ENCODE results near the gene MARS2.

Gene MARS2

GRCh38 chr2:197672371-197672893 lies 32.7 kb upstream of the MARS2 start:
- Histone ChIP-seq H3K27ac (ENCODE audit: extremely low read depth, low read depth, low read length) (no peak overlapping the region), H3K9me3 (ENCODE audit: control insufficient read depth, insufficient read depth, low read depth, low read length) (no peaks in the 10 kb centered on the region), H3K36me3 (ENCODE audit: control insufficient read depth in 2 of 2, insufficient read depth in 1 of 2, low read length in 2 of 2) (no peaks in the 10 kb centered on the region), H3K4me3 (ENCODE audit: low read depth, low read length) (no peak overlapping the region), H3K4me1 (ENCODE audit: control insufficient read depth, insufficient read depth, low read length) (peaks cover 9% of the 10 kb centered on the region)
- ChIA-PET CTCF (interaction anchor here (0.8 kb wide), 1 partner anchor 9 kb away, joined by 4 read pairs; no protein-coding TSS in a partner anchor), POLR2A (no interaction called here)
- TF ChIP-seq ZNF488 (tag by site-specific recombination; IDR thresholded peaks at IDR 0.05), result no peak
- no peak for TF ChIP-seq ZBTB48 (tag by site-specific recombination; IDR thresholded peaks at IDR 0.05)
- no peak for TF ChIP-seq ZNF274 (IDR thresholded peaks at IDR 0.05; ENCODE audit: low read length)
- TF ChIP-seq ZNF274 (tag by site-specific recombination; IDR thresholded peaks at IDR 0.05; ENCODE audit: borderline replicate concordance), result no peak
- no peak for TF ChIP-seq ZNF404 (tag by site-specific recombination; IDR thresholded peaks at IDR 0.05)
- no peak for TF ChIP-seq ZNF514 (tag by site-specific recombination; IDR thresholded peaks at IDR 0.05)
- TF ChIP-seq GLI4 (tag by site-specific recombination; IDR thresholded peaks at IDR 0.05), result no peak
- no peak for TF ChIP-seq ZNF776 (tag by site-specific recombination; IDR thresholded peaks at IDR 0.05; ENCODE audit: borderline replicate concordance)
- TF ChIP-seq ZNF416 (tag by site-specific recombination; IDR thresholded peaks at IDR 0.05), result no peak
- no peak for TF ChIP-seq ZNF549 (tag by site-specific recombination; IDR thresholded peaks at IDR 0.05)

- H3K36me3 ChIP-seq (ENCODE audit: control insufficient read depth in 2 of 2, insufficient read depth in 1 of 2, low read length in 2 of 2), result no peaks in the 10 kb centered on the region
- no peaks in the 10 kb centered on the region for H3K9me3 ChIP-seq (ENCODE audit: control insufficient read depth, insufficient read depth, low read depth, low read length)
- ChIA-PET POLR2A (no interaction called here), CTCF (interaction anchor here (0.8 kb wide), 1 partner anchor 9 kb away, joined by 4 read pairs; no protein-coding TSS in a partner anchor)
- no peak overlapping the region for H3K27ac ChIP-seq (ENCODE audit: extremely low read depth, low read depth, low read length)
- H3K4me1 ChIP-seq (ENCODE audit: control insufficient read depth, insufficient read depth, low read length), result peaks cover 9% of the 10 kb centered on the region
- no peak for TF ChIP-seq ZBTB26 (tag by site-specific recombination; optimal IDR thresholded peaks at IDR 0.05)
- no peak overlapping the region for H3K4me3 ChIP-seq (ENCODE audit: low read depth, low read length)
Measured at GRCh38 chr2:197673106-197673505, 32.1 kb upstream of the MARS2 start.

GRCh38 chr2:197673606-197674005 lies 31.6 kb upstream of the MARS2 start:
- TF ChIP-seq ZNF2 (tag by site-specific recombination; IDR thresholded peaks at IDR 0.05), result no peak
- ChIA-PET POLR2A (no interaction called here), CTCF (interaction anchor here (0.6 kb wide), 1 partner anchor 79 kb away, joined by 3 read pairs; no protein-coding TSS in a partner anchor)
- H3K4me3 ChIP-seq (ENCODE audit: low read depth, low read length), result no peak overlapping the region
- no peak overlapping the region for H3K27ac ChIP-seq (ENCODE audit: extremely low read depth, low read depth, low read length)
- H3K4me1 ChIP-seq (ENCODE audit: control insufficient read depth, insufficient read depth, low read length), result peaks cover 9% of the 10 kb centered on the region
- no peaks in the 10 kb centered on the region for H3K9me3 ChIP-seq (ENCODE audit: control insufficient read depth, insufficient read depth, low read depth, low read length)
- H3K36me3 ChIP-seq (ENCODE audit: control insufficient read depth in 2 of 2, insufficient read depth in 1 of 2, low read length in 2 of 2), result no peaks in the 10 kb centered on the region

DNA sequence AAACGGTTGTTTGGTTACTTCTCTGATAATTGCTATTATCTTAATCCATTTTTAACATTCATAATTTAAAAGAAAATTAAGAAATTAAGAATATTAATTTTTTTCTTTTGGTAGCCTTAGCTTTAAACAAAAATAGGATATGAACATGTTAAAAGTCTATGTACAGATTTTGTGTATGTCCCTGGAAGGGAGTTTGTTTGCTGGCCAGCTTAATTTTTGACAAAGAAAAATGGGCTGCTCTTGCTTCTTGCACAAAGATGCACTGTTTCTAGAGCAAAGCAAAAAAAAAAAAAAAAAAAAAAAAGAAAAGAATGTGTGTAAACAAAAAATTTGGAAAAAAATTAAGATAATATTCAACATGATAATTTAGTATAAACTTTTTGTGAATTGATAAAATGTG lies 31.1 kb upstream of the MARS2 start:
- CTCF ChIA-PET, result interaction anchor here (0.6 kb wide), 1 partner anchor 79 kb away, joined by 3 read pairs; no protein-coding TSS in a partner anchor
- POLR2A ChIA-PET, result no interaction called here
- no peak for TF ChIP-seq ZNF555 (tag by site-specific recombination; conservative IDR thresholded peaks at IDR 0.05)
- TF ChIP-seq KLF7 (tag by site-specific recombination; IDR thresholded peaks at IDR 0.05; ENCODE audit: borderline replicate concordance), result no peak
- no peak for TF ChIP-seq ZNF138 (tag by site-specific recombination; IDR thresholded peaks at IDR 0.05; ENCODE audit: borderline replicate concordance)
- no peak for TF ChIP-seq ZBTB11 (tag by site-specific recombination; conservative IDR thresholded peaks at IDR 0.05; ENCODE audit: low read depth)
- no peak for TF ChIP-seq ZNF707 (tag by site-specific recombination; IDR thresholded peaks at IDR 0.05)
- TF ChIP-seq SETDB1 (IDR thresholded peaks at IDR 0.05; ENCODE audit: insufficient read length, low read length), result no peak
- TF ChIP-seq, protein P1, sequence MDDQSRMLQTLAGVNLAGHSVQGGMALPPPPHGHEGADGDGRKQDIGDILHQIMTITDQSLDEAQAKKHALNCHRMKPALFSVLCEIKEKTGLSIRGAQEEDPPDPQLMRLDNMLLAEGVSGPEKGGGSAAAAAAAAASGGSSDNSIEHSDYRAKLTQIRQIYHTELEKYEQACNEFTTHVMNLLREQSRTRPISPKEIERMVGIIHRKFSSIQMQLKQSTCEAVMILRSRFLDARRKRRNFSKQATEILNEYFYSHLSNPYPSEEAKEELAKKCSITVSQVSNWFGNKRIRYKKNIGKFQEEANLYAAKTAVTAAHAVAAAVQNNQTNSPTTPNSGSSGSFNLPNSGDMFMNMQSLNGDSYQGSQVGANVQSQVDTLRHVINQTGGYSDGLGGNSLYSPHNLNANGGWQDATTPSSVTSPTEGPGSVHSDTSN (CRISPR knock-in tag; IDR thresholded peaks at IDR 0.05), result no peak
- TF ChIP-seq ZNF302 (tag by site-specific recombination; IDR thresholded peaks at IDR 0.05; ENCODE audit: low read depth), result no peak
- no peak for TF ChIP-seq ZNF501 (tag by site-specific recombination; IDR thresholded peaks at IDR 0.05)
- no peak for TF ChIP-seq ZNF248 (tag by site-specific recombination; IDR thresholded peaks at IDR 0.05)

More for the DNA sequence above, 31.1 kb upstream of the MARS2 start:
- no peaks in the 10 kb centered on the region for H3K9me3 ChIP-seq (ENCODE audit: control insufficient read depth, insufficient read depth, low read depth, low read length)
- no peaks in the 10 kb centered on the region for H3K36me3 ChIP-seq (ENCODE audit: control insufficient read depth in 2 of 2, insufficient read depth in 1 of 2, low read length in 2 of 2)
- H3K4me3 ChIP-seq (ENCODE audit: low read depth, low read length), result no peak overlapping the region
- no peak overlapping the region for H3K27ac ChIP-seq (ENCODE audit: extremely low read depth, low read depth, low read length)
- peaks cover 9% of the 10 kb centered on the region for H3K4me1 ChIP-seq (ENCODE audit: control insufficient read depth, insufficient read depth, low read length)
